HG02885 (cell line): Measurements from ENCODE around the gene OPN1LW.
"Not testable (repeated sequence)": the region's sequence is repeated elsewhere in the genome, so short reads cannot be mapped to it uniquely, and the experiment has no call there.

ENCODE experiments used
- ATAC-seq: cut with Tn5 transposase; IDR thresholded peaks from one replicate; pipeline ENCODE4 v1.9.1; 2021; ENCODE audit warnings: mild to moderate bottlenecking; ENCODE audit not compliant: unreplicated experiment, poor library complexity

Gene OPN1LW

DNA sequence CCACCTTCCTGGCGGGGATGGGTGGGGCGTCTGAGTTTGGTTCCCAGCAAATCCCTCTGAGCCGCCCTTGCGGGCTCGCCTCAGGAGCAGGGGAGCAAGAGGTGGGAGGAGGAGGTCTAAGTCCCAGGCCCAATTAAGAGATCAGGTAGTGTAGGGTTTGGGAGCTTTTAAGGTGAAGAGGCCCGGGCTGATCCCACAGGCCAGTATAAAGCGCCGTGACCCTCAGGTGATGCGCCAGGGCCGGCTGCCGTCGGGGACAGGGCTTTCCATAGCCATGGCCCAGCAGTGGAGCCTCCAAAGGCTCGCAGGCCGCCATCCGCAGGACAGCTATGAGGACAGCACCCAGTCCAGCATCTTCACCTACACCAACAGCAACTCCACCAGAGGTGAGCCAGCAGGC, at the start of gene OPN1LW:
Gene OPN1LW (plus strand): TSS at position 234 of the 400 bp plus-strand sequence. CDS start 41 bp downstream, at position 275.
- not testable (repeated sequence) for ATAC-seq

DNA sequence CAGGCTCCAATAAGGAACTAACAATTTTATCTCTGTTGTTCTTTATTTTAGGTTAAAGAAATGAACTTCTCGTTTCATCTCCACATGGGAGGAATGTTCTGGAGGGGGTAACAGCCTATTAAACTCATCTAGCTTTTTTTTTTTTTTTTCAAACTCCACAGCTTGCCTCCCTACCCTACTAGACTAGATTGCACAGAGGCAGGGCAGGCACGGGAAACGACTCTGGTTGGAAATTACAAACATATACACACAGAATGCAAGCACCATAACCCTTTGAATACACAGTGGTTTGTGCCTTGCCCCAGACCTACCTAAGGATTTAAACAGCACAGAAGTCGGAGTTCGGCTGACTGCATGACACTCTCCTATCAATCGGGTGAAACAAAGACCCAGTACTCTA, 49.2 kb upstream of the OPN1LW start:
- ATAC-seq: no peak

DNA sequence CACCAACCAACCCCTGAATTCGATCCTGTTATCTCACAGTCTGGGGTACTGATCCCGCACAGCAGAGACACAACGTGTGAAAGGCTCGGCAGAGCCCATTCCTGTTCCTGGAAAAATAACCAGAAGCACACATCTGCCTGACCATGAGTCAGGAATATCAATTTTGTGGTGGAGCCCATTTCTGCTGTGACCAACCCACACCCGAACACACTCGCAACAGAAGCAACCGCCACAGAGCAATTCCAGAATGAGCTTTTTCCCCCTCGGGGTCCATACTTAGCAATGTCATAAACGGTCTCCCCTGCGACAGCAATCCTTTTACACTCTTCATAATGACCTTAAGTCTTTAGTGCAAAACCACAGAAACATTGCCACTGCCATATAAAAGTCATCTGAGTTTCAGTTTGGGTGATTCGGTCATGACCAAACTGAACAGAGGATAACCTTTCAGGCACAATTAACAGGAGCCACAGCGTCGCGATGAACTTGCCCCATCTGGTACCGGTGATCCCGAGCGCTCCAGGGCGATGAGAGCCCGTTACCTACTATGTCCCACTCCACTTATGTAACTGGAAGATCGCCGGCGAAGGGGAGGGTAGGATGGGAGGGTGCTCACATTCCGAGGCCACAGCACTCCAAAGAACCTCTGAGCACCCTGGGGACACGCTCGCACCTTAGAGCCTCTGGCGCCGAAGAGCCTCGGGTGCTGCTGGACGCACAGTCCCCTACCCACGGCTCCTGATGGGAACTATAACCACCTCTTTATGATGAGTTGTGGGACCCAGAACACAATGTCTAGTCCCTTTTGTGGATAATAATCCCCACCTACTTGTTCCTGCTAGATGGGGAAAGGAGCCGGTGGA, 47.7 kb upstream of the OPN1LW start:
- no peak for ATAC-seq

DNA sequence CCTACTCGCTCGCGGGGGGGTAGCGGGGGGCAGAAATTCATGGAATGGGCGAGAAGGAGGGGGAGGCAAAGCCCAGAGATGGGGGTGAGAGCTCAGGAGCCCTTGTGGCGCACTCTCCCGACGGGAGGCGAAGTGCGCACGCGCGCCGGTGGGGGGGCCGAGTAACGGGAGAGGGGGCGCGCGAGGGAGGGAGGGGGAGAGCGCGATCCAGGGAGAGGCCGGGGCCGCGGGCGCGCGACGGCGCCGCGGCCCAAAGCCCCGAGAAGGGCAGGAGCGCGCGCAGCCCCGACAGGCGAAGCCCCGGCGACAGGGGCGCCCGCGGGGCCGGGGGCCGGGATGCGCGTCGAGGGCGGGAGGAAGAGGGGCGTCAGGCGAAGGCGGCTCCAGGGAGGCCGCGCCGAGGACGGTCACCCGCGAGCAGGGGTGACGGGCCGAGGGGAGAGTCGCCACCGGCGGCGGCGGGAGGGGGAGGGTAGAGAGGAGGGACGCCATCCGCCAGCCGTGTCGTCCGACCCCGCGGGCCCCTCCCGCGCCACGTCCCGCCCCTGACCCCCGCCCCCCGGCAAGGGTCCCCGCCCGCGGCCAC, 46.9 kb upstream of the OPN1LW start:
- ATAC-seq: peak; percentile 35

DNA sequence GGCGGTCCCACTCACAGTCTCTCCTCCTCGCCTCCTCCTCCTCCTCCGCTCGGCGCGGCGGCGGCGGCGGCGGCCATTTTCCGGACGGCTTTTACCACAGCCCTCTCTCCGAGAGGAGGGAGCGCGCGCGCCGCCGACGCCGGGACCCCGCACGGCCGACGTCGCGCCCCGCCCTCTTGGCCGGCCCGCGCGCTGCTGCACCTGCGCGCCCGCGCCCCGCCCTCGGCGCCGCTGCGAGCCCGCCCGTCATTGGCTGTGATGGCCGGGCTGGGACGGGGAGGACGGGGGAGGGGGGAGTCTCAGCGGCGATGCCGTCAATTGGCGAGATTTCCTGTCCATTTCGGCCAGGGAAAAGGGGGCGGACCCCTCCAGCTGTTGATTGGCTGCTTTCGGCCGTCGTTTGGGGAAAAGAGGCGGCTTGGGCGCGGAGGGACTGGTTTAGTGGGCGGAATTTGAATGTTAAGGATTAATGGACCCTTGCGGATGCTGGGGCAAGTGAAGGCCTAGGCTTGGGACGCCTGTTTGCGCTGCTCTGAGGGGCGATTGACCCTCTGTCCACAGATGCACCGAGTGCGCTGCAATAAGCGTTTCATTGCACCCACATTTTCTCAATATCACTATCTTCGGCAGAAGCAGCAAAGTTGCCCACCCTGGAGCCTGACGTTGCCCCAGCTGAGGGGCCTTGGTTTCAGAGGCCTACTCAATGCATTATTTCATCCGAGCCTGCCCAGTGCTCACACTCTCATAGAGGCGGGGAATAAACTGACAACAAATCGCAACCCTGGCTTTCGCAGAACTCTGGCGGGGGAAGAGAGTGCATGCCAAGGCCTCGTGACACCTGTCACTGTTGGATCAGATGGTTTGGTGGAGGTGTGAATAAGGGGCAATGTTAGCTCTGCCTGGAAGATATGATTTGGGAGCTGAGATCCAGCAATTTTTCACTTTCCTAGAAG, 46.2 kb upstream of the OPN1LW start, which contains the start of gene MECP2:
Gene MECP2 (minus strand): TSS at position 129 of the 953 bp plus-strand sequence.
- peak; percentile 84 for ATAC-seq

DNA sequence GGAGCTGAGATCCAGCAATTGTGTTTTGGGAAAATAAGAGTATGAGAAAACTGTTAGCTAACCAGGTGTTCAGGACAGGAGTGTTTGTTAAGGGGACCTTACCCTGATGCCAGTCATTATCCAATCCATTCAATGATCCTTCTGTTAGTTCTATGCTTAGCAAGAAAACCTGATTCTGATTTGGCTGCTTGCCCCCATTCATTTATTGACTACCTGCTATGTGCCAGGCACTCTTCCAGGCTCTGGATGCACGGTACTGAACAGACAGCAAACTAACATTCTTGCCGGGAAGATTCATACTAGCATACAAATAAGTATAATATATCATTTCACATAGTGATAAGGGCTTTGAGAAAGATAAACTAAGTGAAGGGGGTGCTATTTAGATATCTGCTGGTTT, 45.5 kb upstream of the OPN1LW start:
- no peak for ATAC-seq

DNA sequence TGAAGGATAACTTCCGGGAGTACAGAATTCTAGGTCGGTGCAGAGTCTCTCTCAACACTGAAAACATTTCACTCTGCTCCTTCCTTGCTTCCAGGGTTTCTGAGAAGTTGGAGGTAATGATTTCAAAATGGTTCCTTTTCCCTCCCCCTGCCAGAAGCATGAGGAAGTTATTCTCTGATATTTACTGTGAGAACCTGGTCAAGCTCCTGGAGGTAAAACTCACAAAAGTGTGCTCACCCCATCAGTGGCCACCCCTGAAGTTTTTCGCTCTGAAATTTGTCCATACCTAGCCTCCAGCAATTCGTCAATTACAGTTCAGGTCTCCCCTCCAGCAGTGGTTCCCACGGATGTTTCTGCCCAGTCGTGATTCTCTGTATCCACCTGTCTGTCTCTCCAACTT, 30.3 kb upstream of the OPN1LW start:
- no peak for ATAC-seq

DNA sequence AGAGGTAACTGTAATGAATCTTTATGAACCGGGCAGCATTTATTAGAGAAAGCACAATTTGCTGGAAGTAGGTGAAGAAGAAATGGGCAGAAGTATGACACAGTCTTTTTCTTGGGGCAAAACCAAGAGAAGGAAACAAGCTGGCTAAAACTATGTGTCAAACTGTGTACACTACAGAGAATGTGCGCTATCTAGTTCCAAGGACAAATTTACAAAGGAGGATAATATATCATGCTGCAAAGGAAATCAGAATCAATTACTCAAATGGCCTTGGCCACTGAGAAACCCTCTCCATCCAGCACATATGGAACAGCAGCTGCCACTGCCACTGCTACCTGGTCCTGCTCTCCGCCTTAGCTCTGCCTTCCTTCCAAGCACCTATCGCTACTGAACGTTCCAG, 29.4 kb upstream of the OPN1LW start:
- ATAC-seq: no peak

DNA sequence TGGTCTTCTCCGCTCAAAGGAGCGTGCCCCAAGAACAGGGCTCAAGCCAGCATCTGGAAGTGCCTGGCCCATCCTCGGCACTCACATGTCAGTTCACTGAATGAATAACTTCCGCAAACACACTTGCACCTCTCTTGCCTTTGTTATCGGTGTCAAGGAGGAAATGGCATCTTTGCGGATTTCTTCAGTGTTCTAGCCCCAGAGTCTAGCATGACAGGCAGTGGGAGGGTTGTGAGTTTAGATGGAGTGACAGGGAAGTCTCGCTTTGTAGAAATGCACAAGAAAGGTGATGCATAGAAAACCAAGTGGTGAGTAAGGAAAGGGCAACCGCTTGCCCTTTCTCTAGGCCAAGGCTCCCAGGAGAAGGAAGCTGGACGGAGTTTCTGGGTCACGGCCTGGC, 29.0 kb upstream of the OPN1LW start:
- no peak for ATAC-seq

DNA sequence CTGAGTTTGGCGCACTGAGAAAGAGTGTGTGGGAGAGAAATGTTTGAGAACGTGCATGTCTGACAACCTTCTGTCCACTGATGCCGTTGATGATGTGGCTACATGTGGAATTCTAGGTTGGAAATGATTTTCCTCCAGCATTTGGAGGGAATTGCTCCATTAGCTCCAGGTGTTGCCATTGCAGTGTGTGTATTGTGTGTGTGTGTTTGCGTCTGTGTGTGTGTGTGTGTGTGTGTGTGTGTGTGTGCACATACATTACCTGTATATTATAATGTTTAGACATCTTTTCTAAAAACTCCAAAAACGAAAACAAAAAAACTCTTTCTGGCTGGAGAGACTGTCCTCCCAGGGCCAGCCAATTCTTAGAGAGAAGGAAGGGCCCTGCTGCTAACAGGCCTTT, 28.3 kb upstream of the OPN1LW start:
- ATAC-seq: no peak

DNA sequence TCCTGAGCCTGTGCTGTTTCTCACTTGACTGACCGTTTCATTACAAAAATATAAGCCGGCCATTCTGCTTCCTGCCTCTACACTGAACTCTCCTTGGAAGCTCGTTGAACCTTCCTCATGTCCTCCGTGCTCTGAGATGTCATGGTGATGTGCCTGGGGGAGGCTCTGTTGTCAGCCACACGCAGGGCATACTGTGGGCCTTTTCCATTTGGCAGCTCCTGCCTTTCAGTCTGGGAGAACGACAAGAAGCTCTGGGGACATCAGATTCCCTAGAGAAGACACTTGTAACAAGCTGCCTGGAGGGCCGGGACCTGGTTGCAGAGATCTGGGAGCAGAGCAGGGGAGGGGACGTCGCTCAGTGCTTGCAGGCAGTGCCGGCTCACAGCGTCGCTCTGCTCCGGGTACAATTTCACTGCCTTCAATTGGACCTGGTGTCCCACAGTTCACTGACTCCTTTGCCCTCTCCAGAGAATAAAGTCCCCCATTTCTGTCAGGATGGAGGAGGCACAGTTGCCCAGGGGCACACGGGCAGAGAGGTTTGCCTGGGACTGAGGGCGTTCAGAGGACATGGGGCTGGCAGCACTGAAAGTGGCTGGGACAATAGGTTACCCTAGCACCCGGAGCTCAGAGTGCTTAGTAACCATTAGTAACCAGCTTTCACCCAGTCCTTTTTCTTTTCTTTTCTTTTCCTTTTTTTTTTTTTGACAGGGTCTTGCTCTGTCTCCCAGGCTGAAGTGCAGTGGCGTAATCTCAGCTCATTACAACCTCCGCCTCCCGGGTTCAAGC, 27.4 kb upstream of the OPN1LW start:
- no peak for ATAC-seq

DNA sequence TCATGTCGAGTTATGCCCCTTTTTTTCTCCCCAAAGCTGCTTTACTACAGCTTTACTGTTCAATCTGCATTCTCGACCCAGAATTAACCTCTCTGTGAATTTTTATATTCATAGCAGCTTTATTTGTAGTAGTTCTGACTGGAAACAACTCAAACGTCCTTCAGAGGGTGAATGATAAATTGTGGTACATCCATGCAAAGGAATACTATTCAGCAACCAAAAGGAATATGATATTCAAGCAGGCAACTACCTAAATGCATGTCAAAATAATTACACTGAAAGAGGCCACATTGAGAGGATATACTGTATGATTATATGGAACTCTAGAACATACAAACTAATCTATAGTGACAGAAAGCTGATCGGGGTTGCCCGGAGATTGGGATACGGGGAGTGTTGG, 26.5 kb upstream of the OPN1LW start:
- no peak for ATAC-seq

DNA sequence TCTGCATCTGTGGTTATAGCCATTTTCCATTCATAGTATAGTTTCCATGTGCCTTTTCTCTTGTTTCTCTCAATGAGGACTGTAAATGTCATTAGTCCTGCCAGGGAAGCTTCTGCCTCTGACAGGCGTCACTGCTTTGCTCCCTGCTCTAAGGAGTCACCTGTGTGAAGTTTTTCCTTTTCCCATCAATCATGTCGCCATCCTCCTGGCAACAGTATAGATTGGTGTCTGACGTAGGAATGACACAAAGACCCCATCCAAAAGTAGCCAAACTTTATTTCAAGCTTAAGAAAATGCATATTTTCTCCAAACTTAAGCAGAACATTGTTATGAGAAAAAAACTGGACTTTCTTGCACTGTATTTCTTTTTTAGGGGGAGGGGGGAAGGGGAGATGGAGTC, 23.5 kb upstream of the OPN1LW start:
- no peak for ATAC-seq

DNA sequence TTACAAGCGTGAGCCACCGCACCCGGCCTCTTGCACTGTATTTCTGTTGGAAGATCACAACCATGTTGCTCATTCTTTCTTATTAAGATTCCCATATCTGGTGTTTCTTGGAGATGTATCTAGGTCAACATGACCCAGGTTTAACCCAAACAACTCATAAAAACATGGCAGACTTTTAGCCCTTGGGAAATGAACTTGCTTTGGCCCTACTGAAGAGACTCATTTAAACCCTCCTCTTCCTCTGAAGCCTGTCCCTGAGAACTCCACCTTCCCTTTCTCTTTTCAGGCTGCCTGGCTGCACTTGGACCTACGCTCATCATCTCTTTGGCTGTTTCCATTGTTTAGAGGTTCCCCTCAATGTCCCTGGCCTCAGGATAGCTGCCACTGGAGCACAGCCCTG, 22.8 kb upstream of the OPN1LW start:
- ATAC-seq: no peak

DNA sequence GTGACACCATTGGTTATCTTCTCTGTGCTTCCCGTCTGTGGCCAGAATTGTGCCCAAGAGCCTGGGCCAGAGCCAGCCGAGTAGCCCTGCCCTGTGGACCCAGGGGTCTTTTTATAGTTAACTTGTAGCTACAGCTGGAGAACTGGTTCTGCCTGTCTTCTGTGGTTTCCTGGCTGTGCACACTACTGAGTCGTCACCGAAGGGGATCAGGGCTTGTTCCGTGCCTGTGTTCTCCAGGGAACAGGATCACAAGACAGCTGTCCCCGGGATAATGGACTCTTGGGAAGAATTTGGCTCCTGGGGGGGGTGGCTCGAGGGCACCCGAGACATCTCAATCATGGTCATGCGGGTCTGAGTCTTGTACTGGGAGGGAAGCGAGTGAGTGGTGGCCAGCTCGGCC, 22.1 kb upstream of the OPN1LW start:
- no peak for ATAC-seq

DNA sequence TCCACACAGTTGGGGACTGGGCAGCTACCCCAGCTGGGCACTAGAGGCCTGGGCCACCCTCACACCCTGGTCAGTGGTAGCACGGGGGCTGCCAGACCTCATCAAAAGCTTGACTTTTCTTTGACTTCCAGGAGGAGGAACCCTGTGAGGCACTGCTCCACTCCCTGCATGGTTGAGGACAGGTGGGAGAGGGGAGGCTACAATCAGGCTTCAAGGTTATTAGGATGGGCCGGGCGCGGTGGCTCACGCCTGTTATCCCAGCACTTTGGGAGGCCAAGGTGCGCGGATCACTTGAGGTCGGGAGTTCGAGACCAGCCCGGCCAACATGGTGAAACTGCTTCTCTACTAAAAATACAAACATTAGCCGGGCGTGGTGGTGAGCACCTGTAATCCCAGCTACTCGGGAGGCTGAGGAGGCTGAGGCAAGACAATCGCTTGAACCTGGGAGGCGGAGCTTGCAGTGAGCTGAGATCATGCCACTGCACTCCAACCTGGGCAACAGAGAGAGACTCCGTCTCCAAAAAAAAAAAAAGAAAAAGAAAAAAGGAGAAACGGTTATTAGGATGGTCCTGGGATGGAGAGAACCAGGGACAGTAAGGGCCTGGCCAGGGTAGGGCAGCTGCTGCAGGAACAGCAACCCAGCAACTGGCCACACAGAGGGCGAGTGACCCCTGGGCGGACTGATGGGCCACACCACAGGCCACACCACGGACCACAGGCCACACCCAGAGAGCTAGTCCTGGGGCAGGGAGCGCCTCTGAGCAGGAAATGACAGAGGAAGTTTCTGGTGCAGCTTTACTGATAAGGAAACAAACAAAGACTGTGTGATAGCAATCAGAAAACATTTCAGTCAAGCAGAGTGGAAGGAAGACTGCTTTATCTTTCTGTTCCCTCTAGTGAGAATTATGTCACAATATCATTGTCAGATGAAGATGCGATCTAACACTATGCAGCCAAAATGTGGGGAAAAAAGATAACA, 20.5 kb upstream of the OPN1LW start:
- ATAC-seq: no peak

DNA sequence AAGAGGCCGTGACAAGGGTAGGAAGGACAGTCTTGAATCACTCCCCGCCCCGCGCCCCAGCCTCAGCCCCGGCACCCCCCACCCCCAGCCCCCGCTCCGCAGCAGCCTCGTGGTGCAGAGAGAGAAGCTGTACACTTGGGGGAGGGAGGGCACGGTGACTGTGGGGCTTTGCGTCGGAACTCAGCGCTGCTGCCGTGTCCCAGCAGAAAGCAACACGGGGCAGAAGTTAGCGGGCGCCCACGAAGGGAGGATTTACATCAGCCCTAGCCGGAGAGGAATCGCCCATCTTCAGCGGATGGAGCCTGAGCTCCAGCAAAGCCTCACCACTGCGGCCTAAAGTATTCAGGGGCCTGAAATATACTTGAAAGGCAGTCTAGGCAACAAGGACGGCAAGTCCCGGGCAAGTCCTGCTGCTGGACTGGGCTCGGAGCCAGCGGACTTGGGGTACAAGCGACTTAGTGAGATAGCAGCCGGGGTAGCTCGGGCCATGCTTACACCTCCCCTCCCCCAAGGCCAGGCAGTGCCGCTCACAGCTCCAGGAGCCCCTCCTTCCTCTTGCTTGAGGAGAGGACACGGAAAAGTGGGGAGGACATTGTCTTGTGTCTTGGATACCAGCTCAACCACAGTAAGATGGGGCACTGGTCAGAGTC, 18.5 kb upstream of the OPN1LW start:
- no peak for ATAC-seq

DNA sequence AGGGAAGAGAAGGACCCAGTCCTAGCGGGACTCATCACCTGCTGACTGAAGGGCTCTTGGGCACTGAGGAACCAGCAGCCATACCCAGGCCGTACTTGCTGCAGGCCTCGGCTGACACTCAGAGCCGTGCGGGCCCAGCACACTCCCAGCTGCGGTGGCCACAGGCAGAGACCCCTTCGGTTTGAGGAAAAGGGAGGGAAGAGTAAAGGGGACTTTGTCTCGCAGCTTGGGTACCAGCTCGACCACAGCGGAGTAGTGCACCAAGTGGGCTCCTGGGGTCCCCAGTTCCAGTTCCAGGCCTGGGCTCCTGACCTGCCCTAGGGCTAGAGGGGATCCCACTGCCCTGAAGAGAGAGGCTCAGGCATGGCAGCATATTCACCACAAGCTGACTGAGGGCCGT, 17.9 kb upstream of the OPN1LW start:
- no peak for ATAC-seq
